Activated T-cell treated with anti-CD3 and anti-CD28 coated beads for 48 hours (primary cell): Measurements from ENCODE around the gene ERBB4.
"Not testable (repeated sequence)": the region's sequence is repeated elsewhere in the genome, so short reads cannot be mapped to it uniquely, and the experiment has no call there.

Experiments used
- DNase-seq: peaks from one replicate; pipeline ENCODE4 v3.0.0-alpha.2; 2020; ENCODE audit warnings: low read depth

ERBB4 gene

GRCh38 chr2:212528106-212528856, 10.3 kb downstream of the ERBB4 start:
- DNase-seq = no peak

- DNase-seq = no peak
These were observed 12.5 kb downstream of the ERBB4 start for GRCh38 chr2:212526059-212526458.

- no peak for DNase-seq
These were observed 14.8 kb downstream of the ERBB4 start for GRCh38 chr2:212523756-212524155.

GRCh38 chr2:212520340-212520739, 18.3 kb downstream of the ERBB4 start:
- DNase-seq = no peak

- no peak for DNase-seq
These were observed 20.9 kb downstream of the ERBB4 start for GRCh38 chr2:212517693-212518092.

GRCh38 chr2:212505586-212505985, 33.0 kb downstream of the ERBB4 start:
- DNase-seq = no peak

- DNase-seq = no peak
These were observed 43.6 kb downstream of the ERBB4 start for GRCh38 chr2:212495046-212495445.

- DNase-seq = no peak
These were observed 44.1 kb downstream of the ERBB4 start for GRCh38 chr2:212494418-212495020.

- DNase-seq = no peak
These were observed 48.8 kb downstream of the ERBB4 start for GRCh38 chr2:212489719-212490346.

GRCh38 chr2:212488611-212489010, 50.0 kb downstream of the ERBB4 start:
- no peak for DNase-seq

GRCh38 chr2:212484563-212485080, 54.0 kb downstream of the ERBB4 start:
- DNase-seq = no peak

GRCh38 chr2:212480447-212480846, 58.2 kb downstream of the ERBB4 start:
- DNase-seq = no peak

- DNase-seq = no peak
These were observed 61.0 kb downstream of the ERBB4 start for GRCh38 chr2:212477571-212477970.

- no peak for DNase-seq
These were observed 65.4 kb downstream of the ERBB4 start for GRCh38 chr2:212473211-212473610.

GRCh38 chr2:212467551-212467950, 71.1 kb downstream of the ERBB4 start:
- DNase-seq = not testable (repeated sequence)

GRCh38 chr2:212465456-212465855, 73.1 kb downstream of the ERBB4 start:
- no peak for DNase-seq

- not testable (repeated sequence) for DNase-seq
These were observed 76.9 kb downstream of the ERBB4 start for GRCh38 chr2:212461708-212462107.

- DNase-seq = no peak
These were observed 84.5 kb downstream of the ERBB4 start for GRCh38 chr2:212454149-212454548.

- DNase-seq = no peak
These were observed 86.8 kb downstream of the ERBB4 start for GRCh38 chr2:212451786-212452231.

GRCh38 chr2:212448698-212449097, 89.9 kb downstream of the ERBB4 start:
- DNase-seq = no peak

GRCh38 chr2:212441821-212442220, 96.8 kb downstream of the ERBB4 start:
- DNase-seq = no peak

- no peak for DNase-seq
These were observed 97.5 kb downstream of the ERBB4 start for GRCh38 chr2:212441141-212441540.
